Peyer's patch (tissue), 4 donors: ENCODE data around the gene SH2D5. TPM values are rescaled to one million over a fixed set of nuclear protein-coding genes. Genes with fewer than 3 reads are reported as not detected.

Experiments used
- DNase-seq, 3 donors: peaks; one replicate each; pipeline ENCODE4 v3.0.0-alpha.2; 2017 to 2019
- H3K27ac ChIP-seq, 4 donors: fragments of 200-600 bp; sonication (generic); one replicate each; pipeline ENCODE4 v1.5.1; 2016 to 2019
- H3K27me3 ChIP-seq, 2 donors: fragments of 200-600 bp; sonication (generic); one replicate each; pipeline ENCODE4 v1.5.1; 2019
- H3K36me3 ChIP-seq, 3 donors: fragments of 200-600 bp; sonication (generic); one replicate each; pipeline ENCODE4 v1.5.1; 2016 to 2019
- H3K4me1 ChIP-seq, 4 donors: fragments of 200-600 bp; sonication (generic); one replicate each; pipeline ENCODE4 v1.5.1; 2016 to 2019
- H3K4me3 ChIP-seq, 4 donors: fragments of 200-600 bp; sonication (generic); 1 replicate in 3 of 4; 2 replicates in 1 of 4; pipeline ENCODE4 v1.5.1; 2016 to 2019; ENCODE audit warnings: mild to moderate bottlenecking in 1 of 4
- H3K9me3 ChIP-seq, 4 donors: fragments of 200-600 bp; sonication (generic); one replicate each; pipeline ENCODE4 v1.5.1; 2016 to 2019; ENCODE audit warnings: mild to moderate bottlenecking in 1 of 4
- CTCF ChIP-seq, 6 experiments: fragments of 450-650 bp in 4 of 6; fragments of 200-600 bp in 2 of 6; sonication (generic) in 1 of 6; IDR thresholded peaks; one replicate each; pipeline ENCODE4 v1.5.1; 2017 to 2019; ENCODE audit warnings: antibody characterized with exemption in 6 of 6, mild to moderate bottlenecking in 3 of 6, moderate library complexity in 1 of 6
- POLR2A ChIP-seq, 2 donors: fragments of 450-650 bp; IDR thresholded peaks; one replicate each; pipeline ENCODE4 v1.5.1; 2017; ENCODE audit warnings: antibody characterized with exemption in 2 of 2, mild to moderate bottlenecking in 2 of 2, moderate library complexity in 2 of 2
- total RNA-seq, 4 donors: library from RNA; depleted of rRNA; stranded (reverse); fragments of >200 nt; gene quantifications; one replicate each; pipeline ENCODE4 v1.1.0, GENCODE V29; 2016

SH2D5 gene
- total RNA-seq, 4 donors from 2014 or later, result not detected

GRCh38 chr1:20728371-20729154 is 3.9 kb downstream of the SH2D5 start:
- no peak overlapping the region for H3K27ac ChIP-seq
- H3K36me3 ChIP-seq, result no peaks in the 10 kb centered on the region
- H3K4me3 ChIP-seq, result no peak overlapping the region
- TF ChIP-seq POLR2A (IDR thresholded peaks at IDR 0.05) (no peak), CTCF (IDR thresholded peaks at IDR 0.05) (no peak)
- H3K27me3 ChIP-seq, result peaks cover 0 to 26% of the 10 kb centered on the region in 2 donors
- no peaks in the 10 kb centered on the region for H3K9me3 ChIP-seq
- peaks cover 2 to 26% (median 17%) of the 10 kb centered on the region in 4 donors for H3K4me1 ChIP-seq
- peak in 1 of 3 donors; percentile 35 for DNase-seq

GRCh38 chr1:20727746-20728316 is 4.7 kb downstream of the SH2D5 start:
- no peak overlapping the region for H3K27ac ChIP-seq
- no peak for TF ChIP-seq CTCF (IDR thresholded peaks at IDR 0.05)
- TF ChIP-seq POLR2A (IDR thresholded peaks at IDR 0.05), result no peak
- H3K27me3 ChIP-seq, result peaks cover 0 to 26% of the 10 kb centered on the region in 2 donors
- H3K4me1 ChIP-seq, result peaks cover 0 to 19% (median 11%) of the 10 kb centered on the region in 4 donors
- no peak overlapping the region for H3K4me3 ChIP-seq
- peak in 2 of 3 donors; percentile 38 to 52 for DNase-seq
- H3K36me3 ChIP-seq, result no peaks in the 10 kb centered on the region
- no peaks in the 10 kb centered on the region for H3K9me3 ChIP-seq

GRCh38 chr1:20726932-20727745 is 5.4 kb downstream of the SH2D5 start:
- DNase-seq, result peak in 1 of 3 donors; percentile 36
- Histone ChIP-seq H3K4me1 (peaks cover 0 to 12% (median 5%) of the 10 kb centered on the region in 4 donors), H3K27me3 (peaks cover 0 to 26% of the 10 kb centered on the region in 2 donors), H3K36me3 (no peaks in the 10 kb centered on the region), H3K27ac (no peak overlapping the region), H3K4me3 (no peak overlapping the region), H3K9me3 (no peaks in the 10 kb centered on the region)
- TF ChIP-seq POLR2A (IDR thresholded peaks at IDR 0.05) (no peak), CTCF (IDR thresholded peaks at IDR 0.05) (no peak)

GRCh38 chr1:20726118-20726911 is 6.2 kb downstream of the SH2D5 start:
- H3K27ac ChIP-seq, result no peak overlapping the region
- H3K4me3 ChIP-seq, result no peak overlapping the region
- DNase-seq, result peak in 1 of 3 donors; percentile 37
- no peak for TF ChIP-seq CTCF (IDR thresholded peaks at IDR 0.05)
- no peak for TF ChIP-seq POLR2A (IDR thresholded peaks at IDR 0.05)
- H3K9me3 ChIP-seq, result no peaks in the 10 kb centered on the region
- peaks cover 0 to 21% of the 10 kb centered on the region in 2 donors for H3K27me3 ChIP-seq
- H3K4me1 ChIP-seq, result peaks cover 0 to 4% (median 1%) of the 10 kb centered on the region in 4 donors
- no peaks in the 10 kb centered on the region for H3K36me3 ChIP-seq
